NCI-H146 (cell line): ENCODE measurements around the gene MARCHF2.

Experiments
- DNase-seq: peaks from one replicate; lab custom pipeline; 2025; lab: John Stamatoyannopoulos, UW

MARCHF2 gene

DNA sequence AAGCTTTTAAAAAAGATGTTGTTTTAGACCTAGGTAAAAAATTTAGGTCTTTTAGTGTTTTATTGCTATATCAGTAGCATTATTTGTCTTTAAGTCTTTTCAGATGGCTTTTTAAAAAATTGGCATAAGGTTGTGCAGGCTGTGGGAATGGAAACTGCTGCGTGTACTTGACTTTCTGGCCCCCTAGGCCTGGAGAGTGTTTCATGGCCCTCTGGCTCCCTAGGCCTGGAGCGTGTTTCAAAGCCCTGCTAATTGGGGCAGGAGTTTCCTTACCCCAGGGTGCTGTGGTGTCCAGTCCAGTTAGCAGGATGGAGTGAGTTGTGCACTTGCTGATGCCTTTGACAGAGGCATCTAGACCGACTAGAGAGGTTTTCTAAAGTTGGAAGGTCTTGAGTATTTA is 65.5 kb downstream of the MARCHF2 start:
- no peak for DNase-seq

DNA sequence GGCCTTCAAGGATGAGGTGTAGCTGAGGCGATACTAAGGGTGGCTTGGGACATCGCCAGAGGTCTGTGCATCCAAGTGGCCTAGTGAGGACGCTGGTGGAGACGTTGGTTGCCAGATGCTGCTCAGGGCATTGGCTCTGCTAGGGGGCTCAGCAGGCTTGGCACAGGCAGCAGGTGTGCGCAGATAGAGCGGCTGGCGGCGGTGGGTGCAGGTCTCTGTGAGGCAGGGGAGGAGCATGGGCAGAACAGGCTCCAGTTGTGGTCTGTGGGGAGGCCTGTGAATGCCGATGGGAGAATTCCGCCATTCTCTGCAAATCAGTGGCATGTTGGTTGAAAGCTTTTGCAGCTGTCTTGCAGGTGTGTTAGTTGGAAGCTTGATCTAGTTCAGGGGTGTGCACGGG is 68.1 kb downstream of the MARCHF2 start:
- no peak for DNase-seq

DNA sequence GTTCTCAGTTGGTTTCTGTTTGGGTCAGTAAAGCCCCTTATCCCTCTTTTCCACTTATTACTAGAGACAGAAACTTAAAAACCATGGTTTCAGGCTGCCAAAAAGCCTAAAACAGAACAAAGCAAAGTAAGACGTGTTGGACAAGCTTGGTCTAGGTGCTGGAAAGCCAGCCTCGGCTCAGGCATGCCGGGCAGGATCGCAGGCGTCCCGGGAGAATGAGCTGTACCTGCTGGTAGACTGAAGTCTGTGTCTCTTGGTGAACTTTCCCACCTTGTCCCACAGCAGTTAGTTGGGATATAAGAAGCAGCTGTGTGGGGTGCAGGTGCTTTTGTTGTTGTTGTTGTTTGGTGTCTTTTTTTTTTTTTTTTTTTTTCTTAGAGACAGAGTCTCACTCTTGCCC is 68.5 kb downstream of the MARCHF2 start:
- DNase-seq = no peak

DNA sequence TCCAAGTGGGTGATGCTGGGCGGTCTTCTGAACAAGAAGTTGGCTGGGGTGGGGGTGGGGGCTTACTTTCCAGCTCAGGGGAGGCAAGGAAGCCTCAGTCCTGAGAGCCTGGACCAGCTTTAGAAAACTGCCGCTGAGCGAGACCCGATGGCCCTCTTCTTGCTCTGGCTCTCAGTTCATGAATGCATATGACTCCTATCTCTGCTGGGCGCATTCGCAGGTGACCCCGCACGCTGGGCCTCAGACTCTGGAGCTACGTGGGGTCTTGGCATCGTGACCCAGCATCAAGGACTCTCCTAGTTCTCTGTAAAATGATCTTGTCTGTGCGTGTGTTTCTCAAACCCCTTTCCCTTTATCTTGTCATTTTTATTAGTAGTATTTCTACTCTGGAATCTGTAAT is 69.6 kb downstream of the MARCHF2 start:
- DNase-seq = no peak

DNA sequence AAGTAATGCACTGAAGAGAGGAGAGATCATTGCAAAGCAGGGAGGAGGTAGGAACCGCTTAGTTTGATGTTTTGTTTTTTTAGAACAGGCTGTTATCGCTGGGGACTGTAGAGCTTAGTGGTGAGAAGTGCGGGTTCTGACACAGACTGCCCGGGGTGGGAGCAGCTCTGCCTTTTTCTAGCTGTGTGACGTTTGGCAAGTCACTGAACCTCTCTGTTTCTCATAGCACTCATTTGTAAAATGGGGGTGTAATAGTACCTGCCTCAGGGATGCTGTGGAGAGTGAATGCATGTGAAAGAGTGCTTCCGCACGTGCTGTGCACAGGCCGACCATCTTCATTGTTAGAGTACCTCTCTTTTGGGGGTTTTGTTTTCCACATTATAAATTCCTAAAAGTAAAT is 70.1 kb downstream of the MARCHF2 start:
- DNase-seq = no peak

DNA sequence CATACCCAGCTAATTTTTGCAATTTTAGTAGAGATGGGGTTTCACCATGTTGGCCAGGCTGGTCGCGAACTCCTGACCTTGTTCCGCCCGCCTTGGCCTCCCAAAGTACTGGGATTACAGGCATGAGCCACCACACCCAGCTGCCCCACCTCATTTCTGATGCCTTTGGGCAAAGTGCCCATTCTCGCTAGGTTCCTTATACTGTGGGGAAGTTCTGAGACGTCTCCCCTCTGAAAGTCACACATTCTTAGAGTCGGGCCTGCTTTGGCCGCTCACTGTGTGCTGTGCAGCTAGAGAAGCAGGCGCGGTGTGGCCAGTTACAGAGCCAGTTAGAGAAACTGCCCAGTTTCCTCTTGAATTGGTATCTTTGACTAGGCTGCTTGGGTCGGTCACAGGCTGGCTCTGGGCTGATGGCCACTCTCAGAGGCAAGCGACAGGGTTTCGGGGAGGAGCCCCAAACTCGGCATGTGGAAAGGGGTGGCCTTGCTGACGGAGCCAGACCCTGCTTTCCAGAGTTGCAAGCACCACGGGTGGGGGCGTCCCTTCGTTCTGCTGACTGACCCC is 71.3 kb downstream of the MARCHF2 start:
- no peak for DNase-seq

DNA sequence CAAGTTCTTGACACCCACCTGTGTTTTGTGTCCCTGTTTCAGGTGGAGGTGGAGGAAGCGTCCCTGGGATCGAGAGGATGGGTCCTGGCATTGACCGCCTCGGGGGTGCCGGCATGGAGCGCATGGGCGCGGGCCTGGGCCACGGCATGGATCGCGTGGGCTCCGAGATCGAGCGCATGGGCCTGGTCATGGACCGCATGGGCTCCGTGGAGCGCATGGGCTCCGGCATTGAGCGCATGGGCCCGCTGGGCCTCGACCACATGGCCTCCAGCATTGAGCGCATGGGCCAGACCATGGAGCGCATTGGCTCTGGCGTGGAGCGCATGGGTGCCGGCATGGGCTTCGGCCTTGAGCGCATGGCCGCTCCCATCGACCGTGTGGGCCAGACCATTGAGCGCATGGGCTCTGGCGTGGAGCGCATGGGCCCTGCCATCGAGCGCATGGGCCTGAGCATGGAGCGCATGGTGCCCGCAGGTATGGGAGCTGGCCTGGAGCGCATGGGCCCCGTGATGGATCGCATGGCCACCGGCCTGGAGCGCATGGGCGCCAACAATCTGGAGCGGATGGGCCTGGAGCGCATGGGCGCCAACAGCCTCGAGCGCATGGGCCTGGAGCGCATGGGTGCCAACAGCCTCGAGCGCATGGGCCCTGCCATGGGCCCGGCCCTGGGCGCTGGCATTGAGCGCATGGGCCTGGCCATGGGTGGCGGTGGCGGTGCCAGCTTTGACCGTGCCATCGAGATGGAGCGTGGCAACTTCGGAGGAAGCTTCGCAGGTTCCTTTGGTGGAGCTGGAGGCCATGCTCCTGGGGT is 72.7 kb downstream of the MARCHF2 start:
- no peak for DNase-seq

DNA sequence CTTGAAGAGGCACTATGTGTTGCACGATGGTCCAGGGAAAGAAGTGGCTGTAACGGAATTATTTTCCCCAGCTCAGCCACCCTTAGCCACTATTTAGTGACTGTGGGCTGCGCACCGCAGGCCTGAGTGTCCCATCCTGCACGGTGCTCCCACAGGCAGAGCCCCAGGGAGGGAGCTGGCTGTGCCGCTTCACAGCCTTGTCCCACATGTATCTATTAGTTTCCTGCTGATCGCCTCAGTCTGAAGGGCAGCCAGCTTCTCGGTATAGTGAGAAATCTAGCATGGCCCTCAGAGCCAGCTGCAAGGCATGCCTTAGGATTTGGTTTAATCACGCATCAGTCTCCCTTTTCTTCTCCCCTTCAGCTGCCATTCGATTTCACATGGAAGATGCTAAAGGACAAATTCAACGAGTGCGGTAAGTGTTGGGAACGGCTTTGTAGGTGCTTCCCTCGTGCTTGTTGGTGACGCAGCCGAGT is 73.6 kb downstream of the MARCHF2 start:
- DNase-seq = no peak

DNA sequence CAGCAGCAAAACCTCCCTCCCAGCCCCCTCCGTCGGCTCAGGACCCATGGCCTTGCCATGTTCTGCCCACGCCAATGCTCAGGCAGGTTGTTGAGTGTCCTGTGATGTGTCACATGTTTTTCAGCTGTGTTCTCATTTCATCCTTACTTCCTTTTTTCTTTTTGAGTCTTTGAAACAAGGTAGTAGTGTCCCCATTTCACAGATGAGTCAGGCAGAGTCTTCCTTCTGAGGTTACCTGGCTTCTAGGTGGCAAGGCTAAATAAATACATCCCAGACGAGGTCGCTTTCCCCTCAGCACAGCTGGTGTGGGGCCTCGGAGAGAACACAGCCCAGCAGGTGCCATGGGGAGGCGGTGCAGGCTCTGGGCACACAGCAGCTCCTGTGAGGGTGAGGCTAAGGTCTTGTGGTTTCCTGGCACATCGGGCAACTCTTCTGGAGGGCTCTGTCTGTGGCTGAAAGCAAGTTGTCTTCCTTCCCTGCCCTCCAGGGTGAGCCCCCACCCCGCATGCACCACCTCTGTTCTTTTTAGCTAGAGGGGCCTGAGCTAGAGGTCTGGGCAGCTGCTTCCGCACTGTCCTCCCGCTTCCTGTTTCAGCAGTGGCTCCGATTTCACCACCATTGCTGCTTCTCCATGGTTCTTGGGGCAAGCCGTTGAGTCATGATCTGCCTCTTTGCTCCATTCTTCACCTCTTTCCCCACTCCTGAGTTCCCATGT is 74.2 kb downstream of the MARCHF2 start:
- no peak for DNase-seq

DNA sequence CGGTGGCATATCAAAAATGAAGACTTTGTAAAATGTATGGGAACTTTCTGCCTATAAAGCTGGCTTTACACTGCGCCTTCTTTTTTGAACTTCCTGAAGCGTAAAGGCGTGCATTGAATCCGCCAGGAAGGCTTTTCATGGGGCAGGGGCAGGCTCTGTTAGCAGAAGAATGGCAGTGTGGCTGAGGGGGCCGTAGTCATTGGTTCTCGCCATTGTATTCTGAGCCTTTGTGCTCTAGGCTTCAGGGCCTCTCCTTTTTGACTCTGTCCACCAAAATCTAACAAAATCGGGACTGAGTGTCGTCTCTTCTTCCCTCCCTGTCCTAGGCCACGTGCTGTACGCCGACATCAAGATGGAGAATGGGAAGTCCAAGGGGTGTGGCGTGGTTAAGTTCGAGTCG is 75.3 kb downstream of the MARCHF2 start:
- DNase-seq = no peak
